H1 (cell line): ENCODE results near the gene CACNA2D3. TPM values are rescaled to one million over a fixed set of nuclear protein-coding genes. Genes with fewer than 3 reads are reported as not detected.

Experiments
- CTCF ChIA-PET: fragments of 300-600 bp; sonication (Branson Sonifier 250); formaldehyde crosslinking; loops from one replicate; lab custom pipeline; 2021; ENCODE audit not compliant: partially characterized antibody; lab: Charles Lee
- POLR2A ChIA-PET: fragments of 300-600 bp; sonication (Branson Sonifier 250); formaldehyde crosslinking; loops from one replicate; lab custom pipeline; 2021; ENCODE audit warnings: inconsistent platforms; ENCODE audit not compliant: partially characterized antibody; lab: Charles Lee
- DNase-seq, 2 experiments: peaks; one replicate each; pipeline versions ENCODE4 v3.0.0 to v3.0.0-alpha.2; 2010 to 2022; ENCODE audit warnings: low spot score in 2 of 2, low read depth in 1 of 2, mixed read lengths in 1 of 2
- FAIRE-seq: peaks from 2 replicates; lab custom pipeline; 2011; peaks lifted over from hg19 to GRCh38; lab: Jason Lieb, UNC
- H2AFZ ChIP-seq: 2 replicates; pipeline ENCODE4 v1.8.1; 2012; ENCODE audit warnings: low read length, inconsistent platforms
- H2AK5ac ChIP-seq: 2 replicates; pipeline ENCODE4 v1.6.1; 2013; ENCODE audit warnings: low read depth, low read length
- H2BK120ac ChIP-seq: replicated peaks from 2 replicates; pipeline ENCODE3; 2013; ENCODE audit warnings: low read depth, low read length, inconsistent platforms
- H2BK12ac ChIP-seq: 2 replicates; pipeline ENCODE4 v1.6.1; 2013; ENCODE audit warnings: low read depth, low read length
- H2BK15ac ChIP-seq: 2 replicates; pipeline ENCODE4 v1.6.1; 2013; ENCODE audit warnings: low read length
- H2BK20ac ChIP-seq: 2 replicates; pipeline ENCODE4 v1.6.1; 2013; ENCODE audit warnings: low read length
- H2BK5ac ChIP-seq: 2 replicates; pipeline ENCODE4 v1.6.1; 2013; ENCODE audit warnings: low read depth, low read length
- H3K14ac ChIP-seq: 2 replicates; pipeline ENCODE4 v1.6.1; 2013; ENCODE audit warnings: inconsistent platforms; ENCODE audit not compliant: insufficient read length
- H3K18ac ChIP-seq: 2 replicates; pipeline ENCODE4 v1.6.1; 2013; ENCODE audit warnings: low read length; ENCODE audit errors: extremely low read depth
- H3K23ac ChIP-seq: 2 replicates; pipeline ENCODE4 v1.6.1; 2013; ENCODE audit warnings: inconsistent platforms; ENCODE audit not compliant: insufficient read length
- H3K23me2 ChIP-seq: 2 replicates; pipeline ENCODE4 v1.6.1; 2013; ENCODE audit warnings: low read depth, low read length
- H3K27ac ChIP-seq: 2 replicates; pipeline ENCODE4 v1.6.1; 2011; ENCODE audit warnings: low read depth, low read length, inconsistent platforms
- H3K27me3 ChIP-seq, 4 experiments: replicated peaks in 1 of 4; 1 replicate in 1 of 4; 2 replicates in 3 of 4; pipeline versions ENCODE4 v1.6.1 to v1.8.1; 2011 to 2013; ENCODE audit warnings: low read length in 3 of 4, mild to moderate bottlenecking in 3 of 4, inconsistent platforms in 2 of 4, mixed read lengths in 2 of 4, moderate library complexity in 1 of 4; ENCODE audit not compliant: control insufficient read depth in 3 of 4, insufficient read depth in 3 of 4; ENCODE audit errors: extremely low read depth in 1 of 4
- H3K36me3 ChIP-seq, 4 experiments: 2 replicates each; pipeline versions ENCODE4 v1.6.1 to v1.8.1; 2011 to 2013; ENCODE audit warnings: mild to moderate bottlenecking in 4 of 4, low read length in 3 of 4, moderate library complexity in 2 of 4, control low read depth in 1 of 4, inconsistent platforms in 1 of 4; ENCODE audit not compliant: insufficient read depth in 4 of 4, control insufficient read depth in 2 of 4
- H3K4ac ChIP-seq: replicated peaks from 2 replicates; pipeline ENCODE3; 2013; ENCODE audit warnings: low read length, low read depth, mixed read lengths, inconsistent platforms; ENCODE audit not compliant: insufficient read length
- H3K4me1 ChIP-seq, 4 experiments: replicated peaks in 1 of 4; 1 replicate in 1 of 4; 2 replicates in 3 of 4; pipeline versions ENCODE4 v1.6.1 to v1.8.1; 2011 to 2013; ENCODE audit warnings: low read length in 3 of 4, inconsistent platforms in 2 of 4, mixed read lengths in 1 of 4; ENCODE audit not compliant: insufficient read depth in 4 of 4, control insufficient read depth in 3 of 4
- H3K4me2 ChIP-seq, 2 experiments: 2 replicates each; pipeline versions ENCODE4 v1.6.1 to v1.8.1; 2011 to 2013; ENCODE audit warnings: low read depth in 2 of 2, low read length in 2 of 2, control low read depth in 1 of 2, inconsistent platforms in 1 of 2, mild to moderate bottlenecking in 1 of 2; ENCODE audit not compliant: insufficient read depth in 1 of 2
- H3K4me3 ChIP-seq, 4 experiments: fragments of 200-600, 300-600 bp in 1 of 4; sonication (generic), shearing (Covaris generic), sonication (Bioruptor Twin) in 1 of 4; 2 replicates each; pipeline versions ENCODE4 v1.5.1 to v1.8.1; 2011 to 2016; ENCODE audit warnings: low read length in 4 of 4, low read depth in 3 of 4, control low read depth in 2 of 4, inconsistent platforms in 2 of 4, mild to moderate bottlenecking in 2 of 4, mixed read lengths in 1 of 4, moderate library complexity in 1 of 4; ENCODE audit not compliant: insufficient read depth in 2 of 4; ENCODE audit errors: extremely low read depth in 1 of 4
- H3K56ac ChIP-seq: replicated peaks from 2 replicates; pipeline ENCODE3; 2013; ENCODE audit warnings: low read depth, mild to moderate bottlenecking, mixed read lengths, low read length, inconsistent platforms; ENCODE audit not compliant: insufficient read length
- H3K79me1 ChIP-seq: 2 replicates; pipeline ENCODE4 v1.6.1; 2013; ENCODE audit warnings: low read depth, low read length, control low read depth
- H3K79me2 ChIP-seq, 2 experiments: 2 replicates each; pipeline versions ENCODE4 v1.6.1 to v1.8.1; 2012 to 2013; ENCODE audit warnings: low read length in 2 of 2, mild to moderate bottlenecking in 2 of 2, inconsistent platforms in 1 of 2; ENCODE audit not compliant: insufficient read depth in 2 of 2, control insufficient read depth in 1 of 2
- H3K9ac ChIP-seq, 4 experiments: replicated peaks in 1 of 4; 1 replicate in 1 of 4; 2 replicates in 3 of 4; pipeline versions ENCODE4 v1.6.1 to v1.8.1; 2011 to 2013; ENCODE audit warnings: low read depth in 3 of 4, low read length in 3 of 4, control low read depth in 2 of 4, mild to moderate bottlenecking in 2 of 4, moderate library complexity in 2 of 4, inconsistent platforms in 1 of 4; ENCODE audit errors: extremely low read depth in 1 of 4
- H3K9me3 ChIP-seq, 2 experiments: 2 replicates each; pipeline versions ENCODE4 v1.6.1 to v1.8.1; 2012 to 2013; ENCODE audit warnings: mild to moderate bottlenecking in 2 of 2, moderate library complexity in 2 of 2, control low read depth in 1 of 2, inconsistent platforms in 1 of 2, low read depth in 1 of 2, low read length in 1 of 2, mixed read lengths in 1 of 2; ENCODE audit not compliant: insufficient read depth in 2 of 2
- H4K20me1 ChIP-seq, 2 experiments: replicated peaks in 1 of 2; 2 replicates each; pipeline versions ENCODE3 to v1.8.1; 2011 to 2013; ENCODE audit warnings: inconsistent platforms in 2 of 2, low read length in 2 of 2, mild to moderate bottlenecking in 1 of 2; ENCODE audit not compliant: insufficient read depth in 2 of 2, control insufficient read depth in 1 of 2
- H4K5ac ChIP-seq: 2 replicates; pipeline ENCODE4 v1.6.1; 2013; ENCODE audit warnings: low read length, low read depth, mixed read lengths, inconsistent platforms; ENCODE audit not compliant: insufficient read length
- H4K8ac ChIP-seq: 2 replicates; pipeline ENCODE4 v1.8.0; 2013; ENCODE audit warnings: mild to moderate bottlenecking, moderate library complexity, low read length, inconsistent platforms; ENCODE audit not compliant: insufficient read depth; ENCODE audit errors: extremely low read depth
- H4K91ac ChIP-seq: replicated peaks from 2 replicates; pipeline ENCODE3; 2013; ENCODE audit warnings: low read length, mixed read lengths, inconsistent platforms; ENCODE audit not compliant: insufficient read length
- ATF3 ChIP-seq: IDR thresholded peaks from 2 replicates; pipeline ENCODE4 v1.6.1; 2011; ENCODE audit warnings: low read depth, mild to moderate bottlenecking, low read length; ENCODE audit not compliant: insufficient read depth
- BCL11A ChIP-seq, 2 experiments: IDR thresholded peaks; one replicate each; pipeline ENCODE4 v1.6.1; 2011; ENCODE audit warnings: low read depth in 2 of 2, low read length in 2 of 2, mild to moderate bottlenecking in 2 of 2
- CBX8 ChIP-seq: fragments of 300-800, 300-1000 bp; sonication (generic); IDR thresholded peaks from 2 replicates; pipeline ENCODE4 v1.7.1; 2016; ENCODE audit warnings: low read depth, low read length, borderline replicate concordance
- CTBP2 ChIP-seq: IDR thresholded peaks from 2 replicates; pipeline ENCODE4 v1.7.0; 2011; ENCODE audit warnings: borderline replicate concordance, mild to moderate bottlenecking, moderate library complexity, mixed read lengths, low read length; ENCODE audit not compliant: insufficient read depth, insufficient read length
- FOSL1 ChIP-seq: IDR thresholded peaks from 2 replicates; pipeline ENCODE4 v1.6.1; 2011; ENCODE audit warnings: mild to moderate bottlenecking, low read depth, low read length, moderate library complexity; ENCODE audit not compliant: insufficient read depth
- GABPA ChIP-seq: IDR thresholded peaks from 2 replicates; pipeline ENCODE4 v1.6.1; 2011; ENCODE audit warnings: mild to moderate bottlenecking, low read length, moderate library complexity, borderline replicate concordance; ENCODE audit not compliant: insufficient read depth
- GTF2F1 ChIP-seq: IDR thresholded peaks from 2 replicates; pipeline ENCODE4 v1.6.1; 2012; ENCODE audit warnings: low read depth, low read length, improper control_type of control experiment, borderline replicate concordance
- JUN ChIP-seq: IDR thresholded peaks from 2 replicates; pipeline ENCODE4 v1.6.1; 2011; ENCODE audit warnings: low read depth, mild to moderate bottlenecking, improper control_type of control experiment, low read length
- JUND ChIP-seq: IDR thresholded peaks from 2 replicates; pipeline ENCODE4 v1.6.1; 2011; ENCODE audit warnings: mild to moderate bottlenecking, improper control_type of control experiment, low read length
- KDM4A ChIP-seq: IDR thresholded peaks from one replicate; pipeline ENCODE4 v1.7.1; 2012; ENCODE audit warnings: low read depth, mild to moderate bottlenecking, moderate library complexity, low read length, inconsistent platforms; ENCODE audit not compliant: severe bottlenecking
- MAFK ChIP-seq: IDR thresholded peaks from 2 replicates; pipeline ENCODE4 v1.6.1; 2012; ENCODE audit warnings: low read depth, mild to moderate bottlenecking, improper control_type of control experiment, low read length
- POLR2AphosphoS5 ChIP-seq: IDR thresholded peaks from 2 replicates; pipeline ENCODE4 v1.6.1; 2011; ENCODE audit warnings: low read depth, low read length
- RBBP5 ChIP-seq: IDR thresholded peaks from 2 replicates; pipeline ENCODE4 v1.7.1; 2012; ENCODE audit warnings: low read depth, mild to moderate bottlenecking, inconsistent platforms, low read length, moderate library complexity, borderline replicate concordance
- SP1 ChIP-seq: IDR thresholded peaks from 2 replicates; pipeline ENCODE4 v1.6.1; 2011; ENCODE audit warnings: low read depth, low read length
- WGBS, 2 experiments: shearing (Covaris generic) in 1 of 2; methylation state at CpG; one replicate each; pipeline versions ENCODE4 v1.1.6 to v1.1.7; 2013 to 2015; ENCODE audit warnings: low lambda C conversion rate in 2 of 2, mixed read lengths in 2 of 2, inconsistent platforms in 1 of 2, low coverage in 1 of 2, missing lambda C conversion rate in 1 of 2; ENCODE audit not compliant: insufficient replicate concordance in 2 of 2, insufficient coverage in 1 of 2, insufficient read length in 1 of 2; ENCODE audit errors: extremely low coverage in 1 of 2, missing lambda C conversion rate in 1 of 2; 5-methylcytosine and 5-hydroxymethylcytosine counted together
- polyA plus RNA-seq, 7 experiments: library from polyadenylated mRNA; depleted of rRNA in 3 of 7; stranded (reverse) in 5 of 7; unstranded in 2 of 7; fragments of >200 nt in 5 of 7; fragments of 200-250 nt in 2 of 7; gene quantifications; 1 replicate in 5 of 7; 2 replicates in 1 of 7; 4 replicates in 1 of 7; pipeline versions ENCODE4 v1.2.1 to v1.2.3, GENCODE V29; 2011 to 2013; ENCODE audit warnings: missing spikeins in 2 of 7, mixed read lengths in 2 of 7
- total RNA-seq: library from RNA; stranded (reverse); fragmentation: NEBNext Ultra II Directional; extraction: Animal tissue kit (Norgen Biotek cat#: 25700); gene quantifications from 2 replicates; pipeline ENCODE4 v1.2.1, GENCODE V29; 2021

The CACNA2D3 gene
- total and polyA plus RNA-seq, 2 of the 8 experiments (the other 6 are each of a cell fraction or from before 2014, with no cell fraction given) = 1.5 to 1.8 TPM

- H4K8ac ChIP-seq = no peak overlapping the region
- H3K79me2 ChIP-seq = no peaks in the 10 kb centered on the region
- no peak overlapping the region for H3K4me2 ChIP-seq
- H3K18ac ChIP-seq = no peak overlapping the region
- no peak overlapping the region for H2BK5ac ChIP-seq
- H3K9ac ChIP-seq = no peak overlapping the region
- no peak for FAIRE-seq
- peaks cover 0 to 4% of the 10 kb centered on the region in 2 experiments for H4K20me1 ChIP-seq
- H3K23ac ChIP-seq = no peak overlapping the region
- no peak overlapping the region for H3K27ac ChIP-seq
- no peak overlapping the region for H3K14ac ChIP-seq
- ChIA-PET POLR2A (no interaction called here), CTCF (interaction anchor here (0.8 kb wide), 1 partner anchor 339 kb away, joined by 3 read pairs; no protein-coding TSS in a partner anchor)
- no peak overlapping the region for H2BK20ac ChIP-seq
- no peaks in the 10 kb centered on the region for H3K9me3 ChIP-seq
- H3K4me1 ChIP-seq = peaks cover 3 to 19% (median 13%) of the 10 kb centered on the region in 4 experiments; a peak in 6 of 7 replicates
- no peak for DNase-seq
- H3K23me2 ChIP-seq = peaks cover 4% of the 10 kb centered on the region; the same call in 1 of the 2 replicates
- no peak overlapping the region for H2BK15ac ChIP-seq
- H2AFZ ChIP-seq = no peak overlapping the region
- no peak overlapping the region for H4K5ac ChIP-seq
- no peak overlapping the region for H3K4ac ChIP-seq
- H3K36me3 ChIP-seq = no peaks in the 10 kb centered on the region; a peak in 2 of 8 replicates
- peaks cover 5% of the 10 kb centered on the region; the same call in 1 of the 2 replicates for H3K79me1 ChIP-seq
- no peak overlapping the region for H4K91ac ChIP-seq
- no peaks in the 10 kb centered on the region for H3K27me3 ChIP-seq
- no peak overlapping the region for H3K56ac ChIP-seq
- H2BK12ac ChIP-seq = no peak overlapping the region
- WGBS, 2 experiments = 95% methylated on average over 1 of the region's 1 CpG; no CpG with 5 or more reads in 1 of the 2 experiments
- no peak overlapping the region for H2AK5ac ChIP-seq
- no peak overlapping the region for H3K4me3 ChIP-seq
- no peak overlapping the region for H2BK120ac ChIP-seq
- no peak for TF ChIP-seq BCL11A (IDR thresholded peaks at IDR 0.05; ENCODE audit: low read depth in 2 of 2, low read length in 2 of 2)
- no peak for TF ChIP-seq JUND
- no peak for TF ChIP-seq ATF3
- no peak for TF ChIP-seq GTF2F1
- no peak for TF ChIP-seq MAFK
- TF ChIP-seq KDM4A = no peak
- TF ChIP-seq JUN = no peak
- TF ChIP-seq CTBP2 = no peak
- TF ChIP-seq FOSL1 = no peak
- TF ChIP-seq SP1 = no peak
- no peak for TF ChIP-seq CBX8
- no peak for TF ChIP-seq POLR2AphosphoS5
- no peak for TF ChIP-seq RBBP5
- TF ChIP-seq GABPA = no peak
Observed at GRCh38 chr3:54713031-54713430, 590.7 kb downstream of the CACNA2D3 start.
